ENCODE results near the gene NKTR.

NKTR gene

DNA sequence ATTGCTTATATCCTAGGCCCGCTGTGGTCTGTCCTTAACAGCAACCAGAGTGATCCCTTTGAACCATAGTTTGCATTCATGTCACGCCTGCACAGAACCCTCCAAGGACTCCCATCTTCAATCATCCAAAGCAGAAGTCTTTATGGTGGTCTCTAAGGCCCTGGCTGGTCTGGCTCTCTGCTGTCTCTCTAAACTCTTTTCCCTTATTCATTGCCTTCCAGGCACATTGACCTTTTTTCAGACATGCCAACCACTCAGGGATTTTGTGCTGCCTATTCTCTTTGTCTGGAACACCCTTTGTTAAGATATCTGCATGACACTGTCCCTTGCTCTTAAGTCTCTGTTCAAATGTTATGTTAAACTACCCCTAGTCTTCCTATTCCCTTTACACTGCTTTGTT is 31.1 kb downstream of the NKTR start:
- Histone ChIP-seq H3K36me3 (ENCODE audit: insufficient read depth, low read length) (peaks cover 56% of the 10 kb centered on the region), H3K27ac (ENCODE audit: low read depth, low read length) (0 out of 2 replicates have a peak overlapping the region, but pooled peaks have one; percentile 7), H3K27me3 (ENCODE audit: insufficient read depth, low read length) (no peaks in the 10 kb centered on the region)

DNA sequence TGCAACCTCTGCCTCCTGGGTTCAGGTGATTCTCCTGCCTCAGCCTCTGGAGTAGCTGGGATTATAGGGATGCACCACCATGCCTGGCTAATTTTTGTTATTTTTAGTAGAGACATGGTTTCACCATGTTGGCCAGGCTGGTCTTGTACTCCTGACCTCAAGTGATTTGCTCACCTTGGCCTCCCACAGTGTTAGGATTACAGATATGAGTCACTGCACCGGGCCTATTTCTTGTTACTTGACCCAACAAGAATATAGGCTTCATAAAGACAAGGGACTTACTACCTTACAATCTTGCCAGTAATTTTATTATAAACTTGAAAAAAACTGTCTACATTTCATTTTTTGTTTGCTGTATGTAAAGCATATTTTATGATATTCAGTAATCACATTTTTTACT is 31.7 kb downstream of the NKTR start:
- H3K27me3 ChIP-seq (ENCODE audit: insufficient read depth, low read length): no peaks in the 10 kb centered on the region
- peaks cover 4% of the 10 kb centered on the region for H3K79me2 ChIP-seq (ENCODE audit: control insufficient read depth, insufficient read depth, low read length, unreplicated experiment)
- H3K4me1 ChIP-seq (ENCODE audit: control insufficient read depth, insufficient read depth, low read length, unreplicated experiment): peaks cover 17% of the 10 kb centered on the region
- H3K4me3 ChIP-seq (ENCODE audit: low read depth, low read length): no peak overlapping the region
- H3K36me3 ChIP-seq (ENCODE audit: insufficient read depth, low read length): peaks cover 61% of the 10 kb centered on the region
- no peak overlapping the region for H3K27ac ChIP-seq (ENCODE audit: low read depth, low read length)
- H2AFZ ChIP-seq (ENCODE audit: low read length, unreplicated experiment): no peak overlapping the region

More for the DNA sequence above, 31.1 kb downstream of the NKTR start:
- H3K4me1 ChIP-seq (ENCODE audit: control insufficient read depth, insufficient read depth, low read length, unreplicated experiment): peaks cover 17% of the 10 kb centered on the region
- H2AFZ ChIP-seq (ENCODE audit: low read length, unreplicated experiment): no peak overlapping the region
- H3K4me3 ChIP-seq (ENCODE audit: low read depth, low read length): no peak overlapping the region
- H3K79me2 ChIP-seq (ENCODE audit: control insufficient read depth, insufficient read depth, low read length, unreplicated experiment): peaks cover 4% of the 10 kb centered on the region

GRCh38 chr3:42633544-42633943 is 33.1 kb downstream of the NKTR start:
- H3K36me3 ChIP-seq (ENCODE audit: insufficient read depth, low read length): peaks cover 71% of the 10 kb centered on the region
- no peak overlapping the region for H3K27ac ChIP-seq (ENCODE audit: low read depth, low read length)
- H3K27me3 ChIP-seq (ENCODE audit: insufficient read depth, low read length): no peaks in the 10 kb centered on the region
- peaks cover 24% of the 10 kb centered on the region for H3K4me1 ChIP-seq (ENCODE audit: control insufficient read depth, insufficient read depth, low read length, unreplicated experiment)
- peaks cover 4% of the 10 kb centered on the region for H3K79me2 ChIP-seq (ENCODE audit: control insufficient read depth, insufficient read depth, low read length, unreplicated experiment)
- H2AFZ ChIP-seq (ENCODE audit: low read length, unreplicated experiment): no peak overlapping the region
- no peak overlapping the region for H3K4me3 ChIP-seq (ENCODE audit: low read depth, low read length)

DNA sequence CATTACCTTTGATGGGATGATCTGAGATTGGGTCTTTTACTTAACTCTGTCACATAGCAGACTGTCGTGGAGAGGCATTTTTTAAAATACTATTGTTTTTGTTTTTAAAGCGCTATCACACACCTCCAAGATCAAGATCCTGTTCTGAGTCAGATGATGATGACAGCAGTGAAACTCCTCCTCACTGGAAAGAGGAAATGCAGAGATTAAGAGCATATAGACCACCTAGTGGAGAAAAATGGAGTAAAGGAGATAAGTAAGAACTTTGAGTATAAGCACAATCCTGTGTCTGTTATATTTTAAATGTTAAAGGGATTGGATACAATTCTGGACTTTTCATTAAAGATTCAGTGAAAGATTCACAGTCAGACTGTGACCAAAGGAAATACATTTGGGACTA is 34.6 kb downstream of the NKTR start:
- H3K27me3 ChIP-seq (ENCODE audit: insufficient read depth, low read length): no peaks in the 10 kb centered on the region
- H3K4me3 ChIP-seq (ENCODE audit: low read depth, low read length): no peak overlapping the region
- H3K4me1 ChIP-seq (ENCODE audit: control insufficient read depth, insufficient read depth, low read length, unreplicated experiment): peaks cover 30% of the 10 kb centered on the region
- H3K79me2 ChIP-seq (ENCODE audit: control insufficient read depth, insufficient read depth, low read length, unreplicated experiment): peaks cover 8% of the 10 kb centered on the region
- H3K27ac ChIP-seq (ENCODE audit: low read depth, low read length): no peak overlapping the region
- H3K36me3 ChIP-seq (ENCODE audit: insufficient read depth, low read length): peaks cover 84% of the 10 kb centered on the region
- no peak overlapping the region for H2AFZ ChIP-seq (ENCODE audit: low read length, unreplicated experiment)

DNA sequence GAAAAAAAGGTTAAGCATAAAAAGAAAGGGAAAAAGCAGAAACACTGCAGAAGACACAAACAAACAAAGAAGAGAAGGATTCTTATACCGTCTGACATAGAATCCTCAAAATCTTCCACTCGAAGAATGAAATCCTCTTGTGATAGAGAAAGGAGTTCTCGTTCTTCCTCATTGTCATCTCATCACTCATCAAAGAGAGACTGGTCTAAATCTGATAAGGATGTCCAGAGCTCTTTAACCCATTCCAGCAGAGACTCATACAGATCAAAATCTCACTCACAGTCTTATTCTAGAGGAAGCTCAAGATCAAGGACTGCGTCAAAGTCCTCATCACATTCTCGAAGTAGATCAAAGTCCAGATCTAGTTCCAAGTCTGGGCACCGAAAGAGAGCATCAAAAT is 36.5 kb downstream of the NKTR start:
- Histone ChIP-seq H3K27ac (ENCODE audit: low read depth, low read length) (no peak overlapping the region), H3K27me3 (ENCODE audit: insufficient read depth, low read length) (no peaks in the 10 kb centered on the region), H3K4me3 (ENCODE audit: low read depth, low read length) (no peak overlapping the region), H3K36me3 (ENCODE audit: insufficient read depth, low read length) (peaks cover 84% of the 10 kb centered on the region), H3K79me2 (ENCODE audit: control insufficient read depth, insufficient read depth, low read length, unreplicated experiment) (peaks cover 12% of the 10 kb centered on the region), H2AFZ (ENCODE audit: low read length, unreplicated experiment) (no peak overlapping the region), H3K4me1 (ENCODE audit: control insufficient read depth, insufficient read depth, low read length, unreplicated experiment) (peaks cover 18% of the 10 kb centered on the region)

DNA sequence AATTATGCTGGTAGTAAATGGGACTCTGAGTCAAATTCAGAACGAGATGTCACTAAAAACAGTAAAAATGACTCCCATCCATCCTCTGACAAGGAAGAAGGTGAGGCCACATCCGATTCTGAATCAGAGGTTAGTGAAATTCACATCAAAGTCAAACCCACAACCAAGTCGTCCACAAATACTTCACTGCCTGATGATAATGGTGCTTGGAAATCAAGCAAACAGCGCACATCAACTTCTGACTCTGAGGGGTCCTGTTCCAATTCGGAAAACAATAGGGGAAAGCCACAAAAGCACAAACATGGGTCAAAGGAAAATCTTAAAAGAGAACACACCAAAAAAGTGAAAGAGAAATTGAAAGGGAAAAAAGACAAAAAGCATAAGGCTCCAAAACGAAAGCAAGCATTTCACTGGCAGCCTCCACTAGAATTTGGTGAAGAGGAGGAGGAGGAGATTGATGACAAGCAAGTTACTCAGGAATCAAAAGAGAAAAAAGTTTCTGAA is 37.9 kb downstream of the NKTR start:
- Histone ChIP-seq H3K4me1 (ENCODE audit: control insufficient read depth, insufficient read depth, low read length, unreplicated experiment) (peaks cover 13% of the 10 kb centered on the region), H3K79me2 (ENCODE audit: control insufficient read depth, insufficient read depth, low read length, unreplicated experiment) (peaks cover 17% of the 10 kb centered on the region), H3K4me3 (ENCODE audit: low read depth, low read length) (peak overlapping the region; percentile 58), H3K36me3 (ENCODE audit: insufficient read depth, low read length) (peaks cover 81% of the 10 kb centered on the region), H2AFZ (ENCODE audit: low read length, unreplicated experiment) (no peak overlapping the region), H3K27ac (ENCODE audit: low read depth, low read length) (peak overlapping the region; percentile 66), H3K27me3 (ENCODE audit: insufficient read depth, low read length) (no peaks in the 10 kb centered on the region)

DNA sequence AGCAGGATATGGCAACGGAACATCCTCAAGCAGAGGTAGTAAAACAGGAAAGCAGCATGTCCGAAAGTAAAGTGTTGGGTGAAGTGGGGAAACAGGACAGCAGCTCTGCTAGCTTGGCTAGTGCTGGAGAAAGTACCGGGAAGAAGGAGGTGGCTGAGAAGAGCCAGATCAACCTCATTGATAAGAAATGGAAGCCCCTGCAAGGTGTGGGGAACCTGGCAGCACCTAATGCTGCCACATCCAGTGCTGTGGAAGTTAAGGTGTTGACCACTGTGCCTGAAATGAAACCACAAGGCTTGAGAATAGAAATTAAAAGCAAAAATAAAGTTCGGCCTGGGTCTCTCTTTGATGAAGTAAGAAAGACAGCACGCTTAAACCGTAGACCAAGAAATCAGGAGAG is 38.7 kb downstream of the NKTR start:
- Histone ChIP-seq H2AFZ (ENCODE audit: low read length, unreplicated experiment) (no peak overlapping the region), H3K27ac (ENCODE audit: low read depth, low read length) (peak overlapping the region; percentile 66), H3K79me2 (ENCODE audit: control insufficient read depth, insufficient read depth, low read length, unreplicated experiment) (peaks cover 17% of the 10 kb centered on the region), H3K4me1 (ENCODE audit: control insufficient read depth, insufficient read depth, low read length, unreplicated experiment) (peaks cover 13% of the 10 kb centered on the region), H3K4me3 (ENCODE audit: low read depth, low read length) (no peak overlapping the region), H3K27me3 (ENCODE audit: insufficient read depth, low read length) (no peaks in the 10 kb centered on the region), H3K36me3 (ENCODE audit: insufficient read depth, low read length) (peaks cover 80% of the 10 kb centered on the region)

DNA sequence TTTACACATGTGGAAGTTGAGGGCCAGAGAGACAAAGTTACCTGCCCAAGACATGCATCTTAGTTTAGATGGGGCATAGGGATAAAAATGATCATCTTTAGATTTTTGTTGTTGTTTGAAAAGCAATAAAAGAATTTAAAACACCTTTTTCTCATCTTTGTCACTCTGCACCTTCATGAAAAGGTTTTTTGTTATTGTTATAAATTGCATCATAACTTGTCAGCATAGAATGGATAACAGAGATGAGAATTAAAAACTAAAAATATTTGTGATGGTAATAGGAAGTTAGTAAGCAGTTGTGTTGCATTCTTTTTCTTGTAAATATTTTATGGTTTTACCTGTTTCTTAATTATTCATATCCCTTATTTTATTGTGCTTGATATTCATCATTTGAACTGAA is 39.6 kb downstream of the NKTR start:
- Histone ChIP-seq H3K27ac (ENCODE audit: low read depth, low read length) (no peak overlapping the region), H3K4me3 (ENCODE audit: low read depth, low read length) (no peak overlapping the region), H3K27me3 (ENCODE audit: insufficient read depth, low read length) (no peaks in the 10 kb centered on the region), H3K4me1 (ENCODE audit: control insufficient read depth, insufficient read depth, low read length, unreplicated experiment) (peaks cover 13% of the 10 kb centered on the region), H2AFZ (ENCODE audit: low read length, unreplicated experiment) (no peak overlapping the region), H3K36me3 (ENCODE audit: insufficient read depth, low read length) (peaks cover 75% of the 10 kb centered on the region), H3K79me2 (ENCODE audit: control insufficient read depth, insufficient read depth, low read length, unreplicated experiment) (peaks cover 17% of the 10 kb centered on the region)

- peaks cover 75% of the 10 kb centered on the region for H3K36me3 ChIP-seq (ENCODE audit: insufficient read depth, low read length)
- H3K27ac ChIP-seq (ENCODE audit: low read depth, low read length): no peak overlapping the region
- no peak overlapping the region for H2AFZ ChIP-seq (ENCODE audit: low read length, unreplicated experiment)
- peaks cover 13% of the 10 kb centered on the region for H3K4me1 ChIP-seq (ENCODE audit: control insufficient read depth, insufficient read depth, low read length, unreplicated experiment)
- no peaks in the 10 kb centered on the region for H3K27me3 ChIP-seq (ENCODE audit: insufficient read depth, low read length)
- H3K79me2 ChIP-seq (ENCODE audit: control insufficient read depth, insufficient read depth, low read length, unreplicated experiment): peaks cover 17% of the 10 kb centered on the region
- no peak overlapping the region for H3K4me3 ChIP-seq (ENCODE audit: low read depth, low read length)
These were observed 40.4 kb downstream of the NKTR start for GRCh38 chr3:42640771-42641370.

GRCh38 chr3:42647821-42648459 is 47.5 kb downstream of the NKTR start:
- no peak overlapping the region for H2AFZ ChIP-seq (ENCODE audit: low read length, unreplicated experiment)
- H3K27ac ChIP-seq (ENCODE audit: low read depth, low read length): no peak overlapping the region
- H3K79me2 ChIP-seq (ENCODE audit: control insufficient read depth, insufficient read depth, low read length, unreplicated experiment): peaks cover 38% of the 10 kb centered on the region
- peaks cover 43% of the 10 kb centered on the region for H3K4me1 ChIP-seq (ENCODE audit: control insufficient read depth, insufficient read depth, low read length, unreplicated experiment)
- peaks cover 31% of the 10 kb centered on the region for H3K36me3 ChIP-seq (ENCODE audit: insufficient read depth, low read length)
- no peaks in the 10 kb centered on the region for H3K27me3 ChIP-seq (ENCODE audit: insufficient read depth, low read length)
- H3K4me3 ChIP-seq (ENCODE audit: low read depth, low read length): no peak overlapping the region

DNA sequence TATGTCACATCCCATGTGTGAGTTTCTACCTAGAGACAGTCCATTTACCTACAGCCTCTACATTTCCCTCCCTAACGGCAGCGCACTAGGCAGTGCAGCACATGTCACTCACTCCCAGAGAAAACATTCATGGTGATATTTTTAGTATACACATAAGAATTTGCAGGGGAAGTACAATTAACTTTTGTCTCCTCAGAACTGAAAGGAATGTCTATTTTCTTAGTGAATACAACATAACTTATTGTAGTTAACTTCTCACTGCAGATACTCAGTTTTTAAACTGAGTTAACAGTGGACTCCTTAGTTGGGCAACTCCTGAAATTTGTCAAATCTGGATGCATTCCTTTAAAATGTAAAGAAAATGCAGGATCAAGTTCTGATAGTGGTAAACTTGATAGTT is 48.5 kb downstream of the NKTR start:
- Histone ChIP-seq H3K27me3 (ENCODE audit: insufficient read depth, low read length) (no peaks in the 10 kb centered on the region), H3K4me1 (ENCODE audit: control insufficient read depth, insufficient read depth, low read length, unreplicated experiment) (peaks cover 47% of the 10 kb centered on the region), H3K4me3 (ENCODE audit: low read depth, low read length) (no peak overlapping the region), H3K27ac (ENCODE audit: low read depth, low read length) (0 out of 2 replicates have a peak overlapping the region, but pooled peaks have one; percentile 13), H2AFZ (ENCODE audit: low read length, unreplicated experiment) (no peak overlapping the region), H3K36me3 (ENCODE audit: insufficient read depth, low read length) (peaks cover 25% of the 10 kb centered on the region), H3K79me2 (ENCODE audit: control insufficient read depth, insufficient read depth, low read length, unreplicated experiment) (peaks cover 49% of the 10 kb centered on the region)

All from ACC112 (cell line).